Activated T-cell treated with anti-CD3 and anti-CD28 coated beads, Interleukin-2, amount 50 U/mL, for 72 hours (primary cell): ENCODE results near the gene ELL. TPM values are rescaled to one million over a fixed set of nuclear protein-coding genes. Genes with fewer than 3 reads are reported as not detected.
A peak's percentile ranks its signal among the peaks of the same experiment; 100 is the strongest.

ENCODE experiments used
- ATAC-seq, 2 donors: fragments of 150-1000 bp; cut with Tn5 transposase; replicated peaks in 1 of 2; 2 replicates each; pipeline ENCODE4 v1.10.0; 2021; ENCODE audit warnings: moderate library complexity in 2 of 2, mild to moderate bottlenecking in 1 of 2
- DNase-seq, 2 donors: peaks; one replicate each; pipeline ENCODE4 v3.0.0; 2021 to 2022; ENCODE audit warnings: mixed read lengths in 1 of 2
- H3K27ac Mint-ChIP-seq: one replicate; pipeline ENCODE4 v1.8.0; 2022; ENCODE audit warnings: mild to moderate bottlenecking, moderate library complexity, mixed read lengths
- H3K27me3 Mint-ChIP-seq: one replicate; pipeline ENCODE4 v1.8.0; 2022; ENCODE audit warnings: low read depth, mixed read lengths
- H3K36me3 Mint-ChIP-seq, 2 donors: one replicate each; pipeline ENCODE4 v1.8.0; 2022; ENCODE audit warnings: mixed read lengths in 2 of 2, mild to moderate bottlenecking in 1 of 2; ENCODE audit not compliant: insufficient read depth in 2 of 2
- H3K4me1 Mint-ChIP-seq: one replicate; pipeline ENCODE4 v1.8.0; 2022; ENCODE audit warnings: low read depth, mixed read lengths
- H3K4me3 Mint-ChIP-seq, 2 donors: one replicate each; pipeline ENCODE4 v1.8.0; 2022; ENCODE audit warnings: mild to moderate bottlenecking in 2 of 2, mixed read lengths in 2 of 2, moderate library complexity in 2 of 2
- H3K9me3 Mint-ChIP-seq, 2 donors: one replicate each; pipeline ENCODE4 v1.8.0; 2022; ENCODE audit warnings: mixed read lengths in 2 of 2
- total RNA-seq, 2 donors: library from RNA; stranded (reverse); gene quantifications; one replicate each; pipeline ENCODE4 v1.2.3, GENCODE V29; 2022

ELL gene
- total RNA-seq, 2 donors from 2014 or later: 25.9 to 32.3 TPM

- Mint-ChIP-seq H3K9me3 (no peaks in the 10 kb centered on the region), H3K27me3 (no peaks in the 10 kb centered on the region), H3K36me3 (no peaks in the 10 kb centered on the region), H3K27ac (peak overlapping the region; percentile 91), H3K4me3 (peak overlapping the region; percentile 61 to 71), H3K4me1 (peaks cover 53% of the 10 kb centered on the region)
- DNase-seq (no peak), ATAC-seq (peak in 1 of 2 donors; percentile 14)
Observed at GRCh38 chr19:18507727-18508440, 14.0 kb downstream of the ELL start.

- H3K36me3 Mint-ChIP-seq: no peaks in the 10 kb centered on the region
- DNase-seq: peak in 1 of 2 donors; percentile 28
- no peaks in the 10 kb centered on the region for H3K27me3 Mint-ChIP-seq
- ATAC-seq: peak; percentile 44 to 64
- no peaks in the 10 kb centered on the region for H3K9me3 Mint-ChIP-seq
- peak overlapping the region; percentile 91 for H3K27ac Mint-ChIP-seq
- H3K4me1 Mint-ChIP-seq: peaks cover 58% of the 10 kb centered on the region
- peak overlapping the region; percentile 61 to 71 for H3K4me3 Mint-ChIP-seq
Observed at GRCh38 chr19:18507021-18507726, 14.7 kb downstream of the ELL start.

- Mint-ChIP-seq H3K4me3 (peak overlapping the region; percentile 61 to 71), H3K27ac (peak overlapping the region; percentile 91), H3K4me1 (peaks cover 67% of the 10 kb centered on the region), H3K9me3 (no peaks in the 10 kb centered on the region), H3K27me3 (no peaks in the 10 kb centered on the region), H3K36me3 (no peaks in the 10 kb centered on the region)
- DNase-seq (no peak), ATAC-seq (peak in 1 of 2 donors; percentile 12)
Observed at GRCh38 chr19:18506101-18506930, 15.6 kb downstream of the ELL start.

- ATAC-seq (peak; percentile 46 to 52), DNase-seq (peak in 1 of 2 donors; percentile 33)
- H3K27ac Mint-ChIP-seq: peak overlapping the region; percentile 5
- H3K36me3 Mint-ChIP-seq: no peaks in the 10 kb centered on the region
- no peaks in the 10 kb centered on the region for H3K27me3 Mint-ChIP-seq
- peak overlapping the region; percentile 41 to 42 for H3K4me3 Mint-ChIP-seq
- no peaks in the 10 kb centered on the region for H3K9me3 Mint-ChIP-seq
- H3K4me1 Mint-ChIP-seq: peaks cover 73% of the 10 kb centered on the region
Observed at GRCh38 chr19:18504886-18505610, 16.8 kb downstream of the ELL start.

GRCh38 chr19:18503971-18504885, 17.6 kb downstream of the ELL start:
- Mint-ChIP-seq H3K27me3 (no peaks in the 10 kb centered on the region), H3K4me3 (peak overlapping the region in 1 of 2 donors; percentile 22), H3K36me3 (no peaks in the 10 kb centered on the region), H3K9me3 (no peaks in the 10 kb centered on the region), H3K27ac (peak overlapping the region; percentile 13), H3K4me1 (peaks cover 77% of the 10 kb centered on the region)
- DNase-seq (no peak), ATAC-seq (no peak)

- Mint-ChIP-seq H3K4me1 (peaks cover 82% of the 10 kb centered on the region), H3K27ac (peak overlapping the region; percentile 76), H3K36me3 (no peaks in the 10 kb centered on the region), H3K27me3 (no peaks in the 10 kb centered on the region), H3K4me3 (no peak overlapping the region), H3K9me3 (no peaks in the 10 kb centered on the region)
- ATAC-seq (no peak), DNase-seq (no peak)
Observed at GRCh38 chr19:18503337-18503970, 18.4 kb downstream of the ELL start.

DNA sequence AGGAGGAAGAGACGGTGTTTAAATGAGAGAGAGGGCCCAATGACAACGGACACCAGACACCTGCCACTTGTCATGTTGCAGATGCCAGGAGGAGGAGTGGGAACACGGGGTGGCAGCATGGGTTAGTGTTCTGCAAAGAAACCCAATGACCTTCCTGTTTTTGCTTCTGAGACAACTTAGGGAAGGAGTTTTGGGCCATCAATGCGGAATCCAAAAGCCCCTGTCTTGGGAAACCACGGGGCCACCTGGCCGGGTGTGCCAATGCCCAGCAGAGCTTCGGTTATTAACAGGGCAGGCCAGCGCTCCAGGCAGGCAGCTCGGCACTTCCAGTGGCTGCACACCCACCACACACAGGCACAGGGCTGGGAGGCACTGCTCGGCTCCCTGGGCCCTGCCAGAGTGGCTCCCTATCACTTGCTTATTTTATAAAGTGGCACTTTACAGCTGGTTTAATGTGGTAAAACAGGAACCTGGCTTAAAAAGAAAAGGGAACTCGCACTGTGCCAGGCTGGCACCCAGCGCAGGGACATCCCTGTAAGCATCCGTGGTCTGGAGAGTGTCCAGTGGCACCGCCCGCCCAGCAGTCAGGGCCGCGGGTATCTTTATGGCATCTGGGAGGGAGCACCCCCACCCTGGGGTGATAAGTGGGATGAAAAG, 19.1 kb downstream of the ELL start:
- H3K27me3 Mint-ChIP-seq: no peaks in the 10 kb centered on the region
- peak overlapping the region; percentile 76 for H3K27ac Mint-ChIP-seq
- DNase-seq (no peak), ATAC-seq (no peak)
- no peaks in the 10 kb centered on the region for H3K9me3 Mint-ChIP-seq
- H3K36me3 Mint-ChIP-seq: no peaks in the 10 kb centered on the region
- H3K4me1 Mint-ChIP-seq: peaks cover 81% of the 10 kb centered on the region
- H3K4me3 Mint-ChIP-seq: no peak overlapping the region

GRCh38 chr19:18502246-18502637, 19.6 kb downstream of the ELL start:
- Mint-ChIP-seq H3K4me1 (peaks cover 81% of the 10 kb centered on the region), H3K36me3 (no peaks in the 10 kb centered on the region), H3K27me3 (no peaks in the 10 kb centered on the region), H3K9me3 (no peaks in the 10 kb centered on the region), H3K4me3 (no peak overlapping the region), H3K27ac (no peak overlapping the region)
- DNase-seq (no peak), ATAC-seq (no peak)

- Mint-ChIP-seq H3K27ac (no peak overlapping the region), H3K4me3 (no peak overlapping the region), H3K9me3 (no peaks in the 10 kb centered on the region), H3K27me3 (no peaks in the 10 kb centered on the region), H3K4me1 (peaks cover 81% of the 10 kb centered on the region), H3K36me3 (no peaks in the 10 kb centered on the region)
- ATAC-seq (no peak), DNase-seq (no peak)
Observed at GRCh38 chr19:18501832-18502231, 20.0 kb downstream of the ELL start.

GRCh38 chr19:18501351-18501750, 20.5 kb downstream of the ELL start:
- DNase-seq (no peak), ATAC-seq (no peak)
- Mint-ChIP-seq H3K27ac (no peak overlapping the region), H3K36me3 (no peaks in the 10 kb centered on the region), H3K4me1 (peaks cover 81% of the 10 kb centered on the region), H3K27me3 (no peaks in the 10 kb centered on the region), H3K4me3 (peak overlapping the region in 1 of 2 donors; percentile 24), H3K9me3 (no peaks in the 10 kb centered on the region)

DNA sequence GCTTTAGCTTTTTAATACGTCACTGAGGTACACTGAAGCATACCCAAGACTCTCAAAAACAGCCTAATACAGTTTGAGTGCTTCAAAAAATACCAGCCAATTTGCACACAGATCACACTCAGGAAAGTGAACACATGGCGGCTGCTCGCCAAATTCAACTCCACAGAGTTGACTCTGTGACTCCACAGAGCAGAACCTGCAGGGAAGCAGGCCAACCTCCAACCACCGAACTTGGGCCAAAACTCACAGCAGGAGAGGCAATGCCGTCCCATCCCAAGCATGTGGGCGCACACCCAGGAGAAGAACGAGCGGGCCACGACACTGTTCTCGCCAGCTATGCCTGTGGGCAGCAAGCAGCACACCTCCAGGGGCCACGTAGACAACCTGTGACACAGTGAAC, 21.1 kb downstream of the ELL start:
- Mint-ChIP-seq H3K4me1 (peaks cover 81% of the 10 kb centered on the region), H3K9me3 (no peaks in the 10 kb centered on the region), H3K27me3 (no peaks in the 10 kb centered on the region), H3K36me3 (no peaks in the 10 kb centered on the region), H3K4me3 (peak overlapping the region in 1 of 2 donors; percentile 24), H3K27ac (no peak overlapping the region)
- no peak for ATAC-seq
- no peak for DNase-seq
